Astrocyte (in vitro differentiated cells and primary cell): Measurements from ENCODE around the gene ADAMTS9.

Experiments used
- CTCF ChIP-seq: IDR thresholded peaks from 2 replicates; pipeline ENCODE4 v1.5.1; 2011; ENCODE audit warnings: low read depth, mild to moderate bottlenecking, inconsistent platforms, low read length, moderate library complexity; ENCODE audit not compliant: insufficient read depth
- EZH2 ChIP-seq: IDR thresholded peaks from 2 replicates; pipeline ENCODE4 v1.6.1; 2012; ENCODE audit warnings: mild to moderate bottlenecking, low read length, inconsistent platforms; ENCODE audit not compliant: insufficient read depth

DNA sequence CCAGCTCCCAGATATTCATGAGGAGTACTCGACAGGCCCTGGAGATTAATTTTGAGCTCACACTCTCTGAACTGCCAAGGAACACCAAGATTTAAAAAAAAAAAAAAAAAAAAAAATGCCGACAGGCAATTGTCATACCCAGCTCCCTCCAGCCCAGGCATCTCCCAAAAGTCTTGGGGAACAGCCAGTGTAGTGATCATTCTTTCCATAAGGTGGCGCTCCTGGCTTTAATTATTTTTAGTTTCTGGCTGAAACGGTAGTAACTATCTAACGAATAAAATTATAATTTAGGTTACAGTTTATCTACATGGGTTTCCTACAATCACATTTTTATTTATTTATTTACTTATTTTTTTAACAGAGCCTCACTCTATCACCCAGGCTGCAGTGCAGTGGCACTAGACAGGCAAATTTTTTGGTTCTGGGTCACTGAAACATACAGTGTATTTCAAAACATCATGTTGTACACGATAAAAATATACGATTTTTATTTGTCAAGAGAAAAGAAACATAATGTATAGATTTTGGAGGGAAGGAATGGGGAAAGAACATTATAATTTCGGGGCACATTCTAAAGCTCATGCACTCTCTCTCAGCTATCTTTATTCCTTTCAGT lies 157.3 kb downstream of the ADAMTS9 start:
- peak; percentile 82 for TF ChIP-seq CTCF
- TF ChIP-seq EZH2: no peak
